Endothelial cell of umbilical vein (primary cell): ENCODE results near the gene NELL2.

Experiments
- CTCF ChIP-seq, 2 donors: IDR thresholded peaks; 1 replicate in 1 of 2; 2 replicates in 1 of 2; pipeline ENCODE4 v1.5.1; 2011; ENCODE audit warnings: low read length in 2 of 2, mild to moderate bottlenecking in 2 of 2, moderate library complexity in 2 of 2, control low read depth in 1 of 2, inconsistent platforms in 1 of 2, low read depth in 1 of 2; ENCODE audit not compliant: insufficient read depth in 1 of 2; ENCODE audit errors: extremely low read depth in 1 of 2
- FOS ChIP-seq: IDR thresholded peaks from 2 replicates; pipeline ENCODE4 v1.6.1; 2011; ENCODE audit warnings: mild to moderate bottlenecking, low read length, moderate library complexity, borderline replicate concordance; ENCODE audit not compliant: insufficient read depth
- POLR2A ChIP-seq: IDR thresholded peaks from 2 replicates; pipeline ENCODE4 v1.6.1; 2012; ENCODE audit warnings: low read depth, mild to moderate bottlenecking, control low read depth, low read length

DNA sequence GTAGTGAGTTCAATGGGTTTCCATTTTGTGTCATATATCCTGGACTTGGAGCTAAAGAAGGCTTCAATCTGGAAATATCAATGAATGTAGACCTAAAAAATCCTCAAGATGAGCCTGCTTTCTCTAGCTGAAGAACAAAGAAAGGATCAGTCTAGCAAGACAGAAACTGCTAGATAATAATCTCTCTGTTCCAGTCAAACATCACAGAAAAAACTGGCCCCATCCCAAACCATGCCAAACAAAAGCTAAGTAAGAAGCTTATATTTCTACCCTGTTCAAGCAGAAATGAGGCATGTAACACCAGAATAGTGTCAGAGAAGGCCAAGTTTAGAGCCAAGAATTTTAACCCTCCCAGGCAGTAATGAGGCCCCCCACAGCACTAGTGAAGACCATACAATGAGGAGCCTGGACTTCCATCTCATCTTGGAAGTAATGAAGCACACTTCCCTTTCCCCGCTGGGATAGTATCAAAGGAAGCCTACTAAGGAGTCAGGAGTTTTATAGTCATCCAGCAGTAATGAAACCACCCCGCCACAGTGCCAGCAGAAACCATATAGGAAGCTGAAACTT, 95.8 kb downstream of the NELL2 start:
- TF ChIP-seq POLR2A = no peak
- TF ChIP-seq CTCF (IDR thresholded peaks at IDR 0.05; ENCODE audit: extremely low read depth in 1 of 2, insufficient read depth in 1 of 2, low read depth in 1 of 2, low read length in 2 of 2) = no peak
- TF ChIP-seq FOS = no peak
